Epithelial cell of proximal tubule (primary cell): ENCODE results near the gene SIK3. TPM values are rescaled to one million over a fixed set of nuclear protein-coding genes. Genes with fewer than 3 reads are reported as not detected.

Experiments
- DNase-seq: peaks from one replicate; pipeline ENCODE4 v3.0.0-alpha.2; 2011; ENCODE audit warnings: low read depth
- H3K4me3 ChIP-seq: 2 replicates; pipeline ENCODE4 v1.5.1; 2011; ENCODE audit warnings: low read depth, mild to moderate bottlenecking, low read length
- CTCF ChIP-seq: conservative IDR thresholded peaks from 2 replicates; pipeline ENCODE4 v1.5.1; 2012; ENCODE audit warnings: low read depth, mild to moderate bottlenecking, low read length
- total RNA-seq: library from RNA; depleted of rRNA; stranded (reverse); fragments of >200 nt; gene quantifications from 2 replicates; pipeline ENCODE4 v1.2.3, GENCODE V29; 2015

The SIK3 gene
- total RNA-seq, 1 donor from 2014 or later = 17.6 TPM

DNA sequence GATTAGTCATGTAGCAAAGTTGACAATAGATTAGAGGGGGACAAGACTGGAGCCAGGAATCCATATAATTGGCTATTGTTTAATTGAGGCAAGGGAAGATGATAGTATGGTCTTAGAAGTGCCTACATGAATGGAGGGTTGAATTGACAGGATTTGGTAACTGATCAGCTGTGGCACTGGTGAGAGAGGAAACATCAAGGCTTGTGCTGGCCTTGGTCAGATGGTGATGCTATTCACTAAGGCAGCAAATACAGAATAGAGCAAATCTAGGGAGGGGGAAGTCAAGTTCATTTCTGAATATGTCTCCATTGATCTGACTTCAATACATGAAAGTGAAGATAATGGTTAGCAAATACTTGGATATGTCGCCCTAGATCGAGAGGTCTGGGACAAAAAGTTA is 206.5 kb downstream of the SIK3 start:
- TF ChIP-seq CTCF = no peak
- DNase-seq = no peak

DNA sequence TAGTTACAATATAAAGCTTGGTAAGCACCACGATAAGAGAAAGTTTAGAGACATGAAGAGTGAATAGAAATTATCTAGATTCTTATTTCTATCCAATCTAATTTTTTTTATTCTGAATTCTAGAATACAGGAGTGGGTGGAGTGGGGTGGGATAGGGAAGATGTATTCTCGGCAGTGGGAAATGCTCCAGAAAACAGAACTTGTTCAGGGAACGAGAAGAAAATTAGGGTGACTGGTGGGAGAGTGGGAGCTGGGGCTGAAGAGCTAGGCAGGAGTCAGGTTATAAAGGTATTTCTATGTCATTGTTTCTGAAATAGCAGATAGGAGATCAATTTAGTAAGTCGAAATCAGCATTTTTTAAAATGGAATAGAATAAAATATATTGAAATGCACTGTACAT is 207.6 kb downstream of the SIK3 start:
- no peak for TF ChIP-seq CTCF
- no peak for DNase-seq
- H3K4me3 ChIP-seq = no peak overlapping the region

More for the DNA sequence above, 206.5 kb downstream of the SIK3 start:
- H3K4me3 ChIP-seq = no peak overlapping the region

GRCh38 chr11:116890193-116890592 is 208.0 kb downstream of the SIK3 start:
- no peak overlapping the region for H3K4me3 ChIP-seq
- no peak for TF ChIP-seq CTCF
- DNase-seq = no peak

DNA sequence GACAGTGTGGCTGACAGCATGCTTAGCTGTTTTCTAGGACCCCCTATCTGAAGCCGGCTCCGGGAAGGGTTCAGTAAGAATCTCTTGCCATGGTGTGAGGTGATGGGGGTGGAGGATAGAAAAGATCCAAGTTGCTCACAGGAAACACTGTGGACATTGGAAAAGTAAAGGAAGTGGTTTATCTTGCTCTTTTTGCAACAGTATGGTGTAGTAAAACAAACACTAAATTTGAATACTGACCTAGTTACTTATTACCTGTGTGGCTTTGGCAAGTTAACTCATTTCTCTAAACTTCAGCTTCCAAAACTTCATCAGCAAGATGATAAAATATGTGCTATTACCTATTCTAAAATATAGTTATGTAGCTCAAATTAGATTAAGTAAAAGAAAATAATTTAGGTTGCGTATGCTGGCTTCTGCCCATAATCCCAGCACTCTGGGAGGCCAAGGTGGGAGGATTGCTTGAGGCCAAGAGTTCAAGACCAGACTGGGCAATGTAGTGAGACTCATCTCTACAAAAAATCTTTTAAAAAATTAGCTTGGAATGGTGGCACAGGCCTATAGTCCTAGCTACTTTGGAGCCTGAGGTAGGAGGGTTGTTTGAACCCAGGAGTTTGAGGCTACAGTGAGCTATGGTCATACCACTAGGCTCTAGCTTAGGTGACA is 209.2 kb downstream of the SIK3 start:
- DNase-seq = no peak
- H3K4me3 ChIP-seq = no peak overlapping the region

DNA sequence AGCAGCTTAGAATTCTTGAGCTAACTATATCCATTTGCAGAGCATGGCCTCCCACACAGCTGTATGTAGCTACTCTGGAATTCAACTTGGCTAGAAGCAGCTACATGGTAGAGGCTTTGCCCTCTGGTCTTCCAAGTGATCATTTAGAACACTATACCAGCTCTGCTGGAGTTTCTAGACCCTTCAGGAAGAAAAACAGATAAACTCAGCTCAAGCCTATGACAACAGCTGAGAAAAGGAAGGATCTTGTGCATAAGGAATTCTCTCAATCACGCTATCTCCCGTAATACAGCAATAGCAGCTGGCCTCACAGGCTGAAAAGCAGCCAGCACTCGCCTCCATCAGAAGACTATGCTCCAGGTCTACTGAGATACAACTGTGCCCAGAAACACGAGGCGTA is 210.2 kb downstream of the SIK3 start:
- no peak for DNase-seq
- no peak overlapping the region for H3K4me3 ChIP-seq
- no peak for TF ChIP-seq CTCF

More for the DNA sequence above, 209.2 kb downstream of the SIK3 start:
- TF ChIP-seq CTCF = no peak

- no peak overlapping the region for H3K4me3 ChIP-seq
- DNase-seq = no peak
- TF ChIP-seq CTCF = no peak
Measured at GRCh38 chr11:116885951-116886655, 212.1 kb downstream of the SIK3 start.

DNA sequence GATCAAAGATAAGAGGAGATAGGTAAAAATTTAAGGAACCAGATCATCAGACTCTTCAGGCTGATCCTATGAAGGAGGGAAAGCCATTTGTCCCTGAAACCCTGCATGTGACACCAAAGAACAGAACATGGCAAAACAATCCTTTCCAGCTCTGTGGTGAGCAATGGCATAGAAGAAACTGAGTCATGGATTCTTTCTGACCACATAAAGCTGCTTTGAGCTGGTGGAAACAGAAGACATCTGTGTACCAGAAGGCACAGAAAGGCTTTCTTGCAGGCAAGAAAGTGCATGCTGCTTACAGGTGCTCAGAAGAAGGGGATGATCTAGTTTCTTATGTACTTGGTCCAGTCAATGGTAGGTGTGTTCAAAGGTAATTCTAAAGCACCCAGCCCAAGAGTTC is 215.8 kb downstream of the SIK3 start:
- no peak for DNase-seq
- TF ChIP-seq CTCF = no peak
- H3K4me3 ChIP-seq = no peak overlapping the region
